Ovary (tissue), 9 donors: ENCODE measurements around the gene KLF3. TPM values are rescaled to one million over a fixed set of nuclear protein-coding genes. Genes with fewer than 3 reads are reported as not detected.

Experiments
- DNase-seq, 5 donors: peaks; one replicate each; pipeline ENCODE4 v3.0.0-alpha.2; 2019 to 2020
- H3K27ac ChIP-seq, 2 donors: fragments of 200-600 bp; one replicate each; pipeline versions ENCODE4 v1.5.1 to v1.8.0; 2019 to 2022
- H3K27me3 ChIP-seq: fragments of 200-600 bp; one replicate; pipeline ENCODE4 v1.8.0; 2022
- H3K36me3 ChIP-seq: fragments of 200-600 bp; sonication (generic); one replicate; pipeline ENCODE4 v1.5.1; 2019
- H3K4me1 ChIP-seq: one replicate; pipeline ENCODE4 v1.8.1; 2013; ENCODE audit warnings: mild to moderate bottlenecking, moderate library complexity; ENCODE audit not compliant: insufficient read depth
- H3K4me3 ChIP-seq: fragments of 200-600 bp; sonication (generic); one replicate; pipeline ENCODE4 v1.5.1; 2017
- H3K9me3 ChIP-seq, 2 donors: fragments of 200-600 bp in 1 of 2; sonication (generic) in 1 of 2; one replicate each; pipeline versions ENCODE4 v1.5.1 to v1.8.1; 2013 to 2019; ENCODE audit warnings: mild to moderate bottlenecking in 1 of 2, moderate library complexity in 1 of 2
- CTCF ChIP-seq, 3 donors: fragments of 450-650 bp in 2 of 3; fragments of 200-600 bp in 1 of 3; IDR thresholded peaks; one replicate each; pipeline versions ENCODE4 v1.5.1 to v1.8.0; 2016 to 2022; ENCODE audit warnings: antibody characterized with exemption in 3 of 3, mild to moderate bottlenecking in 1 of 3
- EP300 ChIP-seq: sonication (generic); formaldehyde crosslinking; IDR thresholded peaks from one replicate; pipeline ENCODE4 v1.6.1; 2017; ENCODE audit warnings: antibody characterized with exemption
- POLR2A ChIP-seq: fragments of 450-650 bp; IDR thresholded peaks from one replicate; pipeline ENCODE4 v1.6.1; 2017; ENCODE audit warnings: antibody characterized with exemption, mild to moderate bottlenecking, moderate library complexity
- WGBS, 3 donors: extraction: QIAGEN DNeasy Blood & Tissue Kit in 1 of 3; methylation state at CpG; one replicate each; pipeline versions ENCODE4 v1.1.5 to v1.1.7; 2013 to 2017; 5-methylcytosine and 5-hydroxymethylcytosine counted together
- intact Hi-C, 4 donors: fragments of 100-400 bp; cut with DNase I; formaldehyde crosslinking; loops; one replicate each; pipeline versions ENCODE4 v1.11.0 to v1.15.1; 2022 to 2023
- polyA plus RNA-seq, 2 donors: library from polyadenylated mRNA; stranded (reverse); fragments of 200-250 nt in 1 of 2; fragments of 350-450 nt in 1 of 2; fragmentation: Illumina TruSeq in 1 of 2; extraction: RNeasy Lipid Tissue Mini Kit (QIAGEN cat#74804) in 1 of 2; gene quantifications; one replicate each; pipeline ENCODE4 v1.2.3, GENCODE V29; 2013 to 2014
- total RNA-seq, 7 donors: library from RNA; depleted of rRNA in 2 of 7; stranded (reverse); fragments of >200 nt in 2 of 7; fragmentation: NEBNext Ultra II Directional in 3 of 7; extraction: Animal tissue kit (Norgen Biotek cat#: 25700) in 3 of 7; gene quantifications; one replicate each; pipeline versions ENCODE4 v1.1.0 to v1.2.4, GENCODE V29; 2016 to 2023
- donor health status: DM: no; HTN: no; CAD: no; lungs with moderate emphysema.
- donor health status: DM: no; HTN: no; CAD: no.
- donor health status: Bipolar disorder and iron deficiency.
- donor health status: DM: yes; HTN: yes; CAD: no.
- donor health status: DM: no; HTN: no; CAD: no.
- donor health status: DM: yes; HTN: yes; CAD: no.

Gene KLF3
- total and polyA plus RNA-seq, 9 donors, result 32.9 to 111 (median 74.2) TPM

GRCh38 chr4:38724475-38724808 lies 60.4 kb downstream of the KLF3 start:
- Histone ChIP-seq H3K27ac (no peak overlapping the region), H3K4me1 (no peaks in the 10 kb centered on the region), H3K9me3 (no peaks in the 10 kb centered on the region), H3K36me3 (no peaks in the 10 kb centered on the region), H3K27me3 (no peaks in the 10 kb centered on the region), H3K4me3 (no peak overlapping the region)
- TF ChIP-seq CTCF (IDR thresholded peaks at IDR 0.05) (no peak), EP300 (no peak)
- intact Hi-C loops, result no loop called here
- no peak for DNase-seq
- 92 to 98% (median 94%) methylated on average over 3 of the region's 3 CpGs for WGBS, 3 donors

GRCh38 chr4:38728631-38729141 lies 64.7 kb downstream of the KLF3 start:
- no peak for DNase-seq
- WGBS, 3 donors, result 86 to 95% (median 91%) methylated on average over 4 of the region's 4 CpGs

DNA sequence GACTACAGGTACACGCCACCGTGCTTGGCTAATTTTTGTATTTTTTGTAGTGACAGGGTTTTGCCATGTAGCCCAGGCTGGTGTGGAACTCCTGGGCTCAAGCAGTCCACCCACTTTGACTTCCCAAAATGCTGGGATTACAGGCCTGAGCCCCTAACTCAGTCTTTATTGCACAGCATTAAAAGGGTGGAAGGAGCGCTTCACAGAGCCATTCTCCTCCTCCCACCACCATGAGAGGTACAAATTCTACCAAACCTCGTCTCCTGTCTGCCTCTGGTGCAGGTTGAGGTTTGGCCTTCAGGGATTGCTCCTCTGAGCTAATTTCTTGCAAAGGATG lies 66.5 kb downstream of the KLF3 start:
- Histone ChIP-seq H3K36me3 (no peaks in the 10 kb centered on the region), H3K4me1 (peaks cover 1% of the 10 kb centered on the region), H3K4me3 (no peak overlapping the region), H3K27me3 (no peaks in the 10 kb centered on the region), H3K27ac (no peak overlapping the region), H3K9me3 (no peaks in the 10 kb centered on the region)
- no peak for TF ChIP-seq CTCF (IDR thresholded peaks at IDR 0.05)
- TF ChIP-seq EP300, result no peak
- no peak for TF ChIP-seq POLR2A
- 78 to 98% (median 97%) methylated on average over 4 of the region's 4 CpGs for WGBS, 3 donors
- no peak for DNase-seq
- intact Hi-C loops, result loop anchor here in 3 of 4 donors (2.0 to 10.0 kb wide), 5 partner anchors 552 to 666 kb away; no protein-coding TSS in a partner anchor

More at GRCh38 chr4:38728631-38729141, 64.7 kb downstream of the KLF3 start:
- no peaks in the 10 kb centered on the region for H3K27me3 ChIP-seq
- no peak overlapping the region for H3K4me3 ChIP-seq
- H3K36me3 ChIP-seq, result no peaks in the 10 kb centered on the region
- intact Hi-C loops, result loop anchor here in 1 of 4 donors (5.0 kb wide), 1 partner anchor 551 kb away; no protein-coding TSS in a partner anchor
- no peak overlapping the region for H3K27ac ChIP-seq
- peaks cover 1% of the 10 kb centered on the region for H3K4me1 ChIP-seq
- TF ChIP-seq EP300, result no peak
- TF ChIP-seq POLR2A, result no peak
- no peak for TF ChIP-seq CTCF (IDR thresholded peaks at IDR 0.05)
- H3K9me3 ChIP-seq, result no peaks in the 10 kb centered on the region

- TF ChIP-seq POLR2A, result no peak
- TF ChIP-seq CTCF (IDR thresholded peaks at IDR 0.05), result peak; percentile 83 to 89 (median 84)
- WGBS, 3 donors, result 29 to 35% (median 32%) methylated on average over 23 of the region's 23 CpGs
- peak; percentile 62 to 89 (median 83) for DNase-seq
- Histone ChIP-seq H3K27ac (no peak overlapping the region), H3K4me1 (peaks cover 1% of the 10 kb centered on the region), H3K4me3 (no peak overlapping the region), H3K36me3 (no peaks in the 10 kb centered on the region), H3K27me3 (no peaks in the 10 kb centered on the region), H3K9me3 (no peaks in the 10 kb centered on the region)
- intact Hi-C loops, result loop anchor here in 3 of 4 donors (2.0 to 10.0 kb wide), 5 partner anchors 552 to 666 kb away; no protein-coding TSS in a partner anchor
Observed at GRCh38 chr4:38730830-38731646, 67.0 kb downstream of the KLF3 start.
